ENCODE data around the gene ACP6. TPM values are rescaled to one million over a fixed set of nuclear protein-coding genes. Genes with fewer than 3 reads are reported as not detected.

Gene ACP6
- 1.3 and 2.3 TPM in 2 replicates for total RNA-seq

DNA sequence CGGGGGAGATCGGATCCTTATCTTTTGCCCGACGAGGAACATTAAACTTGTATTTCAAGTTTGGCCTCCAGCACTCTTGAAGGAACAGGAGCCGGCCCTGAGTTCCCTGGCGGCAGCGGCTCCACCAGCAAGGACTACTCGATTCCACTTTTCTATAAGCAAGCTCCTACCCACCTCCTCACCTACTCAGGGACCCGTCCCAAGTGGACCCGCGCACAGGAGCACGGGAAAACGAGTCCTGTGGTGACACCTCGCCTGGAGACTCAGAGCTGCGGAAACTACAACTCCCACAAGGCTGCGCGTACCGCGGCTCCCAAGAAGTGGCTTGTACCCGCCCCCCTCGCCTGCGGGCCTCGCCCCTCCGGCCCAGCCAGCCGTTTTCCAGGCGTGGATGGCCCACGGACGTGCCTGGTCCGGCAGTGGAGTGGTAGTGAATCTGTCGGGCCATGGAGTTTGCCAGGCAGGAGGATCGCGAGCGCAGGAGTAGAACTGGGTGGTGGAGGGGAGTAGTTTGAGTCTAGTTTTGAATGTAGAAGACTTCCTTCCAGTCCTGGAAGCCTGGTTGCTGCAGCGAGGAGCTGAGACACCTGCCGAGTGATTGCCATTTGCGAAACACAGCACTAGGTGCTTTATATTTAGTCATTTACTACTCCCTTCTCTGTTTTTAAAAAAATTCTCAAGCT is at the start of gene ACP6:
TSS of gene ACP6 (minus strand) at position 206 of the 683 bp plus-strand sequence. CDS start 476 bp downstream, outside the sequence.

Other genes starting within 250 kb of the ACP6 start
- 6.8 and 8.5 TPM in 2 replicates for gene BCL9, start 129.0 kb downstream of the ACP6 start, total RNA-seq
- not detected in 2 replicates for gene GJA5, start 90.1 kb upstream of the ACP6 start, total RNA-seq
- gene GJA8, start 232.3 kb upstream of the ACP6 start, total RNA-seq, result not detected in 2 replicates

Data from pericardium fibroblast (primary cell).